GM19099 (cell line): Measurements from ENCODE around the gene TRAPPC8.

Experiments used
- POLR2A ChIP-seq: IDR thresholded peaks from 3 replicates; pipeline ENCODE4 v1.6.1; 2011; ENCODE audit warnings: low read depth; ENCODE audit not compliant: insufficient read length; ENCODE audit errors: extremely low read depth

The TRAPPC8 gene

GRCh38 chr18:31891566-31891965, 51.4 kb downstream of the TRAPPC8 start:
- no peak for TF ChIP-seq POLR2A

GRCh38 chr18:31884020-31884419, 58.9 kb downstream of the TRAPPC8 start:
- TF ChIP-seq POLR2A = no peak

GRCh38 chr18:31880186-31880898, 62.6 kb downstream of the TRAPPC8 start:
- no peak for TF ChIP-seq POLR2A

GRCh38 chr18:31878358-31878757, 64.6 kb downstream of the TRAPPC8 start:
- TF ChIP-seq POLR2A = no peak

GRCh38 chr18:31877900-31878299, 65.0 kb downstream of the TRAPPC8 start:
- no peak for TF ChIP-seq POLR2A

GRCh38 chr18:31876707-31877106, 66.2 kb downstream of the TRAPPC8 start:
- TF ChIP-seq POLR2A = no peak

GRCh38 chr18:31875301-31875700, 67.6 kb downstream of the TRAPPC8 start:
- no peak for TF ChIP-seq POLR2A

GRCh38 chr18:31863103-31863502, 79.8 kb downstream of the TRAPPC8 start:
- TF ChIP-seq POLR2A = no peak

GRCh38 chr18:31860488-31860887, 82.4 kb downstream of the TRAPPC8 start:
- no peak for TF ChIP-seq POLR2A

GRCh38 chr18:31857526-31858106, 85.3 kb downstream of the TRAPPC8 start:
- no peak for TF ChIP-seq POLR2A

GRCh38 chr18:31850844-31851243, 92.1 kb downstream of the TRAPPC8 start:
- no peak for TF ChIP-seq POLR2A

- no peak for TF ChIP-seq POLR2A
Observed at GRCh38 chr18:31840499-31840898, 102.4 kb downstream of the TRAPPC8 start.

GRCh38 chr18:31837879-31838278, 105.0 kb downstream of the TRAPPC8 start:
- no peak for TF ChIP-seq POLR2A

GRCh38 chr18:31835528-31836133, 107.3 kb downstream of the TRAPPC8 start:
- no peak for TF ChIP-seq POLR2A

- no peak for TF ChIP-seq POLR2A
Observed at GRCh38 chr18:31831903-31832302, 111.0 kb downstream of the TRAPPC8 start.

- no peak for TF ChIP-seq POLR2A
Observed at GRCh38 chr18:31830686-31831085, 112.2 kb downstream of the TRAPPC8 start.

- no peak for TF ChIP-seq POLR2A
Observed at GRCh38 chr18:31828613-31829012, 114.3 kb downstream of the TRAPPC8 start.

GRCh38 chr18:31825772-31826171, 117.2 kb downstream of the TRAPPC8 start:
- TF ChIP-seq POLR2A = no peak
